B cell (primary cell): Measurements from ENCODE around the gene RPS15. TPM values are rescaled to one million over a fixed set of nuclear protein-coding genes. Genes with fewer than 3 reads are reported as not detected.
"Not testable (repeated sequence)": the region's sequence is repeated elsewhere in the genome, so short reads cannot be mapped to it uniquely, and the experiment has no call there.

Source experiments
- ATAC-seq: fragments of 200-7000 bp; cut with Tn5 transposase; one replicate; pipeline ENCODE4 v1.10.0; 2021; ENCODE audit warnings: low read depth, mild to moderate bottlenecking, moderate number of reproducible peaks, moderate library complexity
- CTCF ChIA-PET: fragments of 350-600 bp; sonication (Branson Sonifier 250); formaldehyde crosslinking; loops from one replicate; lab custom pipeline; 2021; ENCODE audit warnings: antibody characterized with exemption, inconsistent platforms; lab: Charles Lee
- POLR2A ChIA-PET: fragments of 350-600 bp; sonication (Branson Sonifier 250); formaldehyde crosslinking; loops from one replicate; lab custom pipeline; 2021; ENCODE audit warnings: antibody characterized with exemption; lab: Charles Lee
- DNase-seq: peaks from one replicate; pipeline ENCODE4 v3.0.0; 2013
- H2AFZ ChIP-seq: 2 replicates; pipeline ENCODE4 v1.6.1; 2012; ENCODE audit warnings: mild to moderate bottlenecking, low read depth, low read length; ENCODE audit not compliant: insufficient read depth, poor library complexity, severe bottlenecking
- H3K27ac ChIP-seq, 2 donors: 1 replicate in 1 of 2; 2 replicates in 1 of 2; pipeline ENCODE4 v1.5.1; 2012 to 2013; ENCODE audit warnings: low read length in 2 of 2, mild to moderate bottlenecking in 2 of 2, moderate library complexity in 1 of 2
- H3K27me3 ChIP-seq, 4 experiments: fragments of 200-600 bp in 1 of 4; sonication (generic) in 1 of 4; replicated peaks in 1 of 4; 1 replicate in 2 of 4; 2 replicates in 2 of 4; pipeline versions ENCODE4 v1.6.1 to v1.7.0; 2013 to 2016; ENCODE audit warnings: low read length in 3 of 4, mild to moderate bottlenecking in 2 of 4, mixed read lengths in 1 of 4, moderate library complexity in 1 of 4; ENCODE audit not compliant: insufficient read depth in 4 of 4, control insufficient read depth in 3 of 4; ENCODE audit errors: control extremely low read depth in 1 of 4
- H3K36me3 ChIP-seq, 2 experiments: replicated peaks in 1 of 2; 1 replicate in 1 of 2; 2 replicates in 1 of 2; pipeline versions ENCODE4 v1.6.1 to v1.7.1; 2013; ENCODE audit warnings: low read length in 1 of 2; ENCODE audit not compliant: insufficient read depth in 2 of 2, control insufficient read depth in 1 of 2; ENCODE audit errors: control extremely low read depth in 1 of 2, extremely low read depth in 1 of 2
- H3K4me1 ChIP-seq, 2 donors: fragments of 200-600 bp in 1 of 2; sonication (generic) in 1 of 2; 1 replicate in 1 of 2; 2 replicates in 1 of 2; pipeline versions ENCODE4 v1.5.1 to v1.6.1; 2013 to 2017; ENCODE audit warnings: low read length in 2 of 2; ENCODE audit not compliant: control insufficient read depth in 2 of 2, insufficient read depth in 2 of 2
- H3K4me2 ChIP-seq: replicated peaks from 2 replicates; pipeline ENCODE3; 2012; ENCODE audit warnings: mild to moderate bottlenecking, low read depth, low read length; ENCODE audit not compliant: poor library complexity, severe bottlenecking
- H3K4me3 ChIP-seq, 5 experiments: fragments of 200-600 bp in 1 of 5; sonication (generic) in 1 of 5; 1 replicate in 3 of 5; 2 replicates in 2 of 5; pipeline versions ENCODE4 v1.5.1 to v1.7.0; 2011 to 2016; ENCODE audit warnings: low read length in 4 of 5, mild to moderate bottlenecking in 4 of 5, low read depth in 2 of 5, control low read depth in 1 of 5, moderate library complexity in 1 of 5; ENCODE audit not compliant: insufficient read depth in 1 of 5; ENCODE audit errors: control extremely low read depth in 1 of 5, extremely low read depth in 1 of 5
- H3K79me2 ChIP-seq: fragments of 200-600 bp; sonication (generic); one replicate; pipeline ENCODE4 v1.6.0; 2016; ENCODE audit warnings: low read length; ENCODE audit not compliant: control insufficient read depth, insufficient read depth
- H3K9ac ChIP-seq: fragments of 200-600 bp; sonication (generic); 2 replicates; pipeline ENCODE4 v1.6.1; 2017; ENCODE audit warnings: mild to moderate bottlenecking, low read length, moderate library complexity
- H3K9me3 ChIP-seq, 3 donors: one replicate each; pipeline versions ENCODE4 v1.6.1 to v1.7.1; 2013; ENCODE audit warnings: low read length in 2 of 3; ENCODE audit not compliant: control insufficient read depth in 2 of 3, insufficient read depth in 1 of 3; ENCODE audit errors: control extremely low read depth in 1 of 3
- H4K20me1 ChIP-seq: 2 replicates; pipeline ENCODE4 v1.6.0; 2012; ENCODE audit warnings: mild to moderate bottlenecking, low read length; ENCODE audit not compliant: insufficient read depth, control insufficient read depth, poor library complexity, severe bottlenecking
- H3K27ac Mint-ChIP-seq: one replicate; pipeline ENCODE4 v1.8.0; 2021; ENCODE audit warnings: mixed read lengths
- H3K27me3 Mint-ChIP-seq: one replicate; pipeline ENCODE4 v1.8.0; 2021; ENCODE audit warnings: mixed read lengths
- H3K4me1 Mint-ChIP-seq: one replicate; pipeline ENCODE4 v1.8.0; 2021; ENCODE audit warnings: mixed read lengths
- H3K4me3 Mint-ChIP-seq: one replicate; pipeline ENCODE4 v1.8.0; 2021; ENCODE audit warnings: mixed read lengths
- H3K9me3 Mint-ChIP-seq: one replicate; pipeline ENCODE4 v1.8.0; 2022; ENCODE audit warnings: mixed read lengths; ENCODE audit not compliant: insufficient read depth
- CTCF ChIP-seq: fragments of 200-600 bp; IDR thresholded peaks from one replicate; pipeline ENCODE4 v1.8.0; 2022; ENCODE audit warnings: antibody characterized with exemption, mild to moderate bottlenecking
- EZH2 ChIP-seq: IDR thresholded peaks from 2 replicates; pipeline ENCODE4 v1.6.1; 2012; ENCODE audit warnings: borderline replicate concordance, low read depth, mild to moderate bottlenecking, moderate library complexity, low read length; ENCODE audit not compliant: insufficient read depth, poor library complexity, severe bottlenecking
- WGBS: methylation state at CpG from one replicate; pipeline ENCODE4 v1.1.5; 2013; ENCODE audit warnings: missing lambda C conversion rate; ENCODE audit not compliant: insufficient coverage; 5-methylcytosine and 5-hydroxymethylcytosine counted together
- intact Hi-C: fragments of 100-400 bp; cut with micrococcal nuclease; formaldehyde crosslinking; loops from one replicate; pipeline ENCODE4 v1.10.0; 2022
- polyA plus RNA-seq: library from polyadenylated mRNA; depleted of rRNA; stranded (reverse); fragments of >200 nt; gene quantifications from 2 replicates; pipeline ENCODE4 v1.2.3, GENCODE V29; 2012
- total RNA-seq, 2 donors: library from RNA; stranded (reverse); fragments of 120-200 nt in 1 of 2; gene quantifications; 1 replicate in 1 of 2; 2 replicates in 1 of 2; pipeline versions ENCODE4 v1.2.3 to v1.2.4, GENCODE V29; 2013 to 2022

RPS15 gene
- total and polyA plus RNA-seq, 2 donors (not counting 1 experiment from before 2014, with no cell fraction given), result 1,520 to 6,007 TPM

- Histone ChIP-seq H3K4me3 (no peak overlapping the region), H3K27ac (no peak overlapping the region), H3K4me1 (peaks cover 0 to 17% of the 10 kb centered on the region in 2 donors), H4K20me1 (peaks cover 94% of the 10 kb centered on the region), H3K4me2 (no peak overlapping the region), H3K79me2 (peaks cover 91% of the 10 kb centered on the region), H3K36me3 (peaks cover 0 to 63% of the 10 kb centered on the region in 2 experiments), H3K9ac (no peak overlapping the region), H3K9me3 (no peaks in the 10 kb centered on the region), H3K27me3 (no peaks in the 10 kb centered on the region), H2AFZ (no peak overlapping the region)
- no peak for TF ChIP-seq EZH2
- TF ChIP-seq CTCF, result no peak
- Mint-ChIP-seq H3K4me1 (peaks cover 14% of the 10 kb centered on the region), H3K27me3 (no peaks in the 10 kb centered on the region), H3K4me3 (no peak overlapping the region), H3K27ac (no peak overlapping the region), H3K9me3 (no peaks in the 10 kb centered on the region)
- ChIA-PET POLR2A (no interaction called here), CTCF (no interaction called here)
- no peak for DNase-seq
- ATAC-seq, result no peak
- WGBS, result 97% methylated on average over 20 of the region's 21 CpGs
- intact Hi-C loops, result no loop called here
Measured at GRCh38 chr19:1418951-1419738, 19.1 kb upstream of the RPS15 start.

GRCh38 chr19:1420085-1420484 lies 18.1 kb upstream of the RPS15 start:
- H3K9ac ChIP-seq, H3K4me3 ChIP-seq, H3K27ac Mint-ChIP-seq, H3K4me1 Mint-ChIP-seq, intact Hi-C loops, H3K27me3 ChIP-seq, H3K9me3 ChIP-seq, H3K9me3 Mint-ChIP-seq, H2AFZ ChIP-seq, DNase-seq, ATAC-seq, H3K27ac ChIP-seq, H3K4me2 ChIP-seq, CTCF ChIA-PET, H3K4me3 Mint-ChIP-seq, H3K27me3 Mint-ChIP-seq: not testable (repeated sequence)
- peaks cover 90% of the 10 kb centered on the region for H3K79me2 ChIP-seq
- WGBS, result no CpG with 5 or more reads among the region's 43 CpGs
- POLR2A ChIA-PET, result interaction anchor here (0.6 kb wide), 1 partner anchor 99 kb away, joined by 7 read pairs; no protein-coding TSS in a partner anchor
- peaks cover 0 to 70% of the 10 kb centered on the region in 2 experiments for H3K36me3 ChIP-seq
- peaks cover 0 to 12% of the 10 kb centered on the region in 2 donors for H3K4me1 ChIP-seq
- peaks cover 94% of the 10 kb centered on the region for H4K20me1 ChIP-seq
